Fibroblast of skin of left quadriceps (primary cell): ENCODE data around the gene ABCG8.

Experiments used
- DNase-seq, 2 experiments: peaks; one replicate each; pipeline ENCODE4 v3.0.0-alpha.2; 2013; ENCODE audit warnings: low read depth in 2 of 2

The ABCG8 gene

DNA sequence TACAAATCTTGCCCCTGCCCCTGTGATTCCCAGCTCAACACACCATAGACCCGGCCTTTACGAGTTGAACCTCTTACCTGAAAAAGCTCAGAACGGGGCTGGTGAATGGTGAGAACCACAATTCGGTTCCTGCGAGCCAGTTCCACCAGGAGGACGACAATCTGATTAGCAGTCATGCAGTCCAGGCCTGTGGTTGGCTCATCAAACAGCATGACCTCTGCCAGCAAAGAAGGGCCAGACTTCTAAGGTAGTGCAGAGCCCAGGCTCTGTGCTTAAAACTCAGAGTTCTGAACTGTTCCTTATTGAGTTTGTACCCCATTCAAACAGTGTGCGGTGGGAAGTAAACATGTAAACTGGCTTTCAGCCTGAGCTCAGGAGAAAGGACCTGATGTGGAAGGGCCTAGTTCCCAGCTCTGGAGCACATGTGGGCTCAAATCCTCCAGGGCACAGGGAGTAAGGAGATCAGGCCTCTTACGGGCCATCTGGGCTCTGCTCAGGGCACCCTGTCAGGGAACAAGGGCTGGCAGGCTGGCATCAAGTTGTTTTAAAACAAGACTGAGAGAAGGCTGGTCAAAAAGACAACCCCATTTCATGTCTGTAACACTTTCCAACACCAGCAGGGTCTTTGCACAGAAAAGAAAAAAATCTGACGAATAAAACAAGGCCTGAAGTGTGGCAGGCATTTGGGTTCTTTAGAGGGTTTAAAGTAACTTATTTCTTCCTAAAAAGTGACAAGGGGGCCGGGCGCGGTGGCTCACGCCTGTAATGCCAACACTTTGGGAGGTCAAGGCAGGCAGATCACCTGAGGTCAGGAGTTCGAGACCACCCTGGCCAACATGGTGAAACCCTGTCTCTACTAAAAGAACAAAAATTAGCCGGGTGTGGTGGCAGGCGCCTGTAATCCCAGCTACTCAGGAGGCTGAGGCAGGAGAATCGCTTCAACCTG lies 12.2 kb upstream of the ABCG8 start:
- no peak for DNase-seq

DNA sequence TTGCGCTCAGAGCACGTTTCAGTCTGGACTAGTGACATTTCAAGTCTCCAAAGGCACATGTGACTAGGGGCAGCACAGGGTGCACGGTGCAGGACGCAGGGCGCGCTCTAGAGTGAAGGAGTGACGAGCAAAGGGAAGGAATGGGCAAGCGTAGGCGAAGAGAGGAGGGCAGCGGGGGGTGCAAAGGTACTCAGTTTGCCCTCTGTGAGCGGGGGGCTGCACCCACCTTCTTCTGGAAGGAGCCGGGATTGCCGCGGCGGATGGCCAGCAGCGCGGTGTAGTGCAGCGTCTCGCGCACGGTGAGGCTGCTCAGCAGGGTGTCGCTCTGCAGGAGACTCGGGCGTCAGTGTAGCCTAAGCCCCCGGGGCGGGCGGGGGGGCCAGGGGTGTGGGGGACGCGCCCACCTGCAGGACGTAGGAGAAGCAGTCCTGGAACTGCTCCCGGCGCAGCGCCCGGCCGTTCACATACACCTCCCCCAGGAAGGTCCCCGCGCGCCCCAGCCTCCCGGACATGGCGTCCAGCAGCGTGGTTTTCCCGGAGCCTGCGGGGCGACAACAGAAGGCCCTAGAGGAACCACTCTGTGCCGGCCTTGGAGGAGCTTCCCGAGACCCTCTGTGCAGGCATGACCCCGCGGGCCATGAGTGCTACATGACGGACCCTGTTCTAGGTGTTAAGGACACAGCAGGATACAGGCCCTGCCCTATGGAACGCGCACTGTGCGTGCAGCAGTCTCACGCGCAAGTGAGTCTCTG lies 7.1 kb upstream of the ABCG8 start:
- no peak for DNase-seq

DNA sequence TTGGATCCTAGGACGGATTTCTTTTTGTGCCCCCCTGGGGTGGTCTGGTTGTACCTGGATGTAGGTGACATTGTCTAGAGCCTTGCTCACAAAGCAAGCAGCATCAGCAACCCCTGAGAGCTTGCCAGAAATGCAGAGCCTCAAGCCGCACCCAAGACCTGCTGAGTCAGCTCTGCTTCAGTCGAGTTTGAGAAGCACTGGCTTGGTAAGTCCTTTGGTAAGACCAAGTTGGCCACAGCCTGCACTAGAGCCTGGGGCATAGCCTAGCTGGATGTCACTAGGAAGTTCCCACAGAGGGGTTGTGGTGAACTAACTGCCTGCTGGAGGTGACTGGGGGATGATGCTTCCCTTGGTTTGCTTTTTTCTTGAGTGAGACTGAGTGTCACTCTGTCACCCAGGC lies 6.3 kb upstream of the ABCG8 start:
- no peak for DNase-seq

DNA sequence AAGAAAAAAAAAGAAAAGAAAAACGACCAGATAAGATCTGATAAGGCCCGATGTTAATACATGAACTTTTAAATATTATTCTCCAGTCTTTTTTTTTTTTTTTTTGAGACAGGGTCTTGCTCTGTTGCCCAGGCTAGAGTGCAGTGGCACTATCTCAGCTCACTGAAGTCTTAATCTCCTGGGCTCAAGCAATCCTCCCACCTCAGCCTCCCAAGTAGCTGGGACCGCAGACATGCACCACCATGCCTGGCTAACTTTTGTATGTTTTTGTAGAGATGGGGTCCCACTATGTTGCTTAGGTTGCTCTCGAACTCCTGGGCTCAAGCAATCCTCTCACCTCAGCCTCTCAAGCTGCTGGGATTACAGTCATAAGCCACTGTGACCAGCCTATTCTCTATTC lies 1.7 kb upstream of the ABCG8 start:
- DNase-seq, result no peak

DNA sequence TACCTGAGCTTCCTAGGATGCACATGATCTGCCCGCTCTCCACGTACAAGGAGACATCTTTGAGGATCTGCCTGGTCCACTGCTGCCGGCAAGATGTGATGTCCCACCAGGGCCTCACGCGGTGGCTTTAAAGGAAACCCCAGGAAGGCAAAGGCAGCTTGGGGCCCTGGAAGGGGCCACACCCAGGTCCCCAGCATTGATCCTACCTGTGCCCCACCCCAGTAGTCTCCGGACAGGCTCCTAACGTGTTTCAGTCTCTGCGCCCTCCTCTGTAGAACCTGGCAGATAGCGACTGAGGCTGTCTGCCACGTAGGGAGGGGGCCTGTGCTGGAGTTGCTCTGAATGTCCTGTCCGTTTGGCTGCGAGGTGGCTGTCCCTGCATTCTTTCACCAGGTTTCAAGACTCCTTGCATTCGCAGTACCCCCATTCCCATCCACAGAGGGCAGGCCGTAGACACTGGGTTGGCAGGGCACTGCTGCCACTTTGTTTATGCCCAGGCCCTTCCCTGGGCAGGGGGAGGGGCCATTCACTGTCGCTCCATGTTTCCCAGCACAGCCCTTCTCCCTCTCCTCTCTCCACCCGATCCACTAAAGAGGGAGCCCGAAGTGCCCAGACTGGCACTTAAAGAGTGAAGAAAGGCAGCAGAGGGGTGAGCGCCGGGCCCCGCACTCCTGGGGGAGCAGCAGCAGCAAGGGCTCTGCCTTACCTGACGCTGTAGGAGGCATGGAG lies 776 bp upstream of the ABCG8 start:
- no peak for DNase-seq

DNA sequence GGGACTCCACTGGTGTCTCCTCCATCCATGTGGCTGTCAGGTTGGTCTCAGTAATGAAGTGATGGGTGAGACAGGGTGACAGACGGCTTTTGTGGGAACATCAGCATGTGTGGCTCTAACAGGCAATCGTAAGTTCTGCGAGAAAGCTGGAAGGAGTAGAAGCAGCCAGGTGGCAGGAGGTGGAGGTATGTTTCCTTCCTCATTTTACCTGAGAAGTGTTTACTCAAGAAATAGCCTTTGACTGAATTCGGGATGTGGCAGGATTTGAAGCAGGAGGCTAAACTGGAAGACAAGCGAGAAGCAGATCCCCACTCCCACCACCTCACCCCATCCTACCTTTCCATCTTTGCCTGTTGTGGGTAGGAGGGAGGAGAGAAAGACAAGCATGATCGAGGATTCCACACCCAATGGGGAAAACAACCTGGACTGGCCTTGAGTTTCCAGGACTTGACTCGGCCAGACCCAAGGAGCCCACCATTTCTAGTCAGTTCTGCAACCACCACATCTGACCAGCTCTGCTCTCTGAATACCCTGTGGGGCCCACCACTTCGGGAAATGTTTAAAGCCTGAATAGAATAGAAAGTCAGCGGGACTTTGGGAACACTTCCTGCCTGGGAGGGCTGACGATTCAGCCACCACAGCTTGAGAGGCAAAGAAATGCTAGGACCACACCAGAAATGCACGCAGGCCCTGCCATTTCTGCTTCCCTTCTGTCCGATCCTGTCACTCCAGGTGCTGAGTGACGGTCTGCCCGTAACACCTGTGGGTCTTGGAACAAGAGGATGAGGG lies 1.2 kb downstream of the ABCG8 start:
- no peak for DNase-seq

DNA sequence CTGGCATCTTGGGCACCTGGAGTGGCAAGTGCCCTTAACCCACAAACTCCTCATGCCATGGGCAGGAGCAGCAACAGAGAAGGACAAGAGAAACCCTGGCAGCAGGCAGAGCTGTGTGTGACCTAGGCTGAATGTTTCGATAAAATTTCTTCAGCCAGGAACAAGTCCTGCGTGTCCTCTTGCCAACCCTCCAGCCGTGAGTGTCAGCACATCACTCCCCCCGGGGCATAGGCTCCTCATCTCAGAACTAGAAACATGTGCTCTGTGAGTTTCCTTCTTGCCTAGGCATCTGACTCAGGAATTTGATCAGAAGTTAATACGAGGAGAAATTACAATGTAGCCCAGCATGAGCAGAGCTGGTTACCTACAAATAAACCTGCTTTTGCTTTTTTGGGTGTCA lies 2.2 kb downstream of the ABCG8 start:
- no peak for DNase-seq

DNA sequence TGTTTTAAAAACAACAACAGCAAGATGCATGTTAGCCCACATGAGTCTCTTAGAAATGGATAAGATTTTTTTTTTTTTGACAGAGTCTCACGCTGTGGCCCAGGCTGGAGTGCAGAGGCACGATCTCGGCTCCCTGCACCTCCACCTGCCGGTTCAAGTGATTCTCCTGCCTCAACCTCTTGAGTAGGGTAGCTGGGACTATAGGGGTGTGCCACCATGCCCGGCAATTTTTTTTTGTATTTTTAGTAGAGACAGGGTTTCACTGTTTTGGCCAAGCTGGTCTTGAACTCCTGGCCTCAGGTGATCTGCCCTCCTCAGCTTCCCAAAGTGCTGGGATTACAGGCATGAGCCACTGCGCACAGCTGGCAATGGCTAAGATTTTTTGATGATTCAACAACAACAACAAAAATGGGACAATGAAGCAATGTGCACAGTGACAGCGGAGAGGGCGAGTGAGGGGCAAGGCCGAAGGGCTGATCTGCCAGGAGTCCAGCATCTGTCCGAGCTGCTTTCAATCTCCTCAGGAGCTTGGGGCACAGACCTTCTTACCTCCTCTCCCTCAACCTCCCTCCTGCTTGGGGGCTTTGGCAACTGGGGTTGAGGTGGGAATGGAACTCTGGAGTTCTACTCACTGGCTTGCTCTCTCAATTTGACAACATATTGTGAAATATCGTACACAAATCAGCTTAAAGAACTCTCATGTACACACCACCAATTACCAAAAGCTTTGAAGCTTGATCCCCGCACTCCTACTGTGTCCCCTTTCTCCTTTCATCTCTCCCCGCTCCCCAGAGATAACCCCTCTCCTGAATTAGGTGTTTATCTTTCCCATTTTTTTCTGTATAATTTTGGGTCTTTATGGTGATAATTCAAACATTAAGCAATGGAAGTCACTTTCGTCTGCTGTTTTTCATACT lies 3.4 kb downstream of the ABCG8 start:
- no peak for DNase-seq

DNA sequence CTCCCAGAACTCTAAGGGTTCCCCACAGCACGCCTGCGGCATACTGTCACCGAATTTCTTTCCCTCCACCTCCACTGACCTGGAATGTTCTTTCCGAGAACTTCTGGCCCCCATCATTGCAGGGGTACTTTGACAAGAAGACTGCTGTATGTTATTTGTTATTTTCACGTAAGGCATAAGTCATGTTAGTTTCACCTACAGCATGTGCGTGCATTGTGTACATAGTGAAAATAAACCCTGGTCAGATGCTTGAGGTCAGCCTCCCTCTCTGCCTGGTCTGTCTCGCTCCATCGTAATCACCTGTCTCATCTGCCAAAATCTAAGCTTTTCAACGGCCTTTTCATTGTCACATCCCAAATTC lies 4.1 kb downstream of the ABCG8 start:
- no peak for DNase-seq

DNA sequence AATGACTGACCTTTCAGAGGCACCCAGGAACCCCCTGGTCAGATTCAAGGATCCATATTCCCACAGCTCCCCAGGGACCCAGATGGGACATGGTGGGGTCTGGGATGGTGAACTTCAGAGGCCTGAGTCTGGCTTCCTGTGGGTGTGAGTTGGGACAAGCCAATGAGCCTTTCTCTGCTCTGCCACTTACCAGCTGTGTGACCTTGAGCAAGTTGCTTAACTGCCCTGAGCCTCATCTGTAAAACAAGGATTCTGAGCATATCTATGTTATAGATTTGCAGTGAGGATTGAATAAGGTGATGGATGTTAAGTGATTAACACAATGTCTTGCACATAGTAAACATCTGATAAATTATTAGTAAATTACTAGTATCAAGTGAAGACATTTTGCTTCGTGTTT lies 6.4 kb downstream of the ABCG8 start:
- DNase-seq, result no peak

DNA sequence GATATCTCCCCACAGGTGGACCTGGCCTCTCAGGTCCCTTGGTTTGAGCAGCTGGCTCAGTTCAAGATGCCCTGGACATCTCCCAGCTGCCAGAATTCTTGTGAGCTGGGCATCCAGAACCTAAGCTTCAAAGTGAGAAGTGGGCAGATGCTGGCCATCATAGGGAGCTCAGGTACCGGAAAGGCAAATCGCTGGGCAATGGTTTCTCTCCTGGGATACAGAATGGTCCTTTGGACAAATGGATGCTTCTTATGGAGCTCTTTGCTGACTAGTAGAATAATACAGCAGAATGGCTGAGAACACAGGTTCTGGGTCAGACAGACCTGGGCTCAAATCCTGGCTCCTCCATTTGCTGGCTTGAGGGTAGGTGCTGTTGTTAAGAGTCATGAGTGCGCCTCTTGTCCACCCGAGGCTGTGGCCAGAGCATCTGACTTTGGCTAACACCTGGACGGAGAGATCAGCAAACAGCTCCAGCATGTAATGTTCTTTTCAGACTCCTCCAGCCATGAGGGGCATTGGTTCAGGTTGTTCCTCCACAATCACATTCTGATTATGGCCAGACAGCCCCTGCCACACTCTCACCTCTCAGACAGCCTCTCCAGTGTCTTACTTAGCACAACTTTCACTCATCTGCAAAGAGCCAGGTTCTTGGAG lies 7.5 kb downstream of the ABCG8 start:
- no peak for DNase-seq

DNA sequence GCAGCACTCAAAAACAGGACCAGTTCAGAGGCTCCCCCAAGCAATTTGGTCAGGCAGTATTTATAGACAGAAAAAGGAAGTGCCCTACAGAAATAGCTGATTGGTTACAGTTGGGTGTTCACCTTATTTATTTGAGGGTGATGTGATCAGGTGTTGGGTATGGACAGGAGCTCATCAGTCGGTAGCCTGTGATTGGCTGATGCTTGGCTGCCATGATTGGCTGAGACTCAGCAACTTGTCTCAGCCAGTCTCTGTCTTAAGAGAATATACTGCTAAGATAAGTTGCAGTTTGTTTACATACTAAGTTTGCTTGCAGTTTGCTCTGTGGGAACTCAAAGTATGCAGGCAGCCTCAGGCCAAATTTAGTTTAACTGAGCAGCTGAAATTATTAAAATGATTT lies 9.4 kb downstream of the ABCG8 start:
- no peak for DNase-seq

DNA sequence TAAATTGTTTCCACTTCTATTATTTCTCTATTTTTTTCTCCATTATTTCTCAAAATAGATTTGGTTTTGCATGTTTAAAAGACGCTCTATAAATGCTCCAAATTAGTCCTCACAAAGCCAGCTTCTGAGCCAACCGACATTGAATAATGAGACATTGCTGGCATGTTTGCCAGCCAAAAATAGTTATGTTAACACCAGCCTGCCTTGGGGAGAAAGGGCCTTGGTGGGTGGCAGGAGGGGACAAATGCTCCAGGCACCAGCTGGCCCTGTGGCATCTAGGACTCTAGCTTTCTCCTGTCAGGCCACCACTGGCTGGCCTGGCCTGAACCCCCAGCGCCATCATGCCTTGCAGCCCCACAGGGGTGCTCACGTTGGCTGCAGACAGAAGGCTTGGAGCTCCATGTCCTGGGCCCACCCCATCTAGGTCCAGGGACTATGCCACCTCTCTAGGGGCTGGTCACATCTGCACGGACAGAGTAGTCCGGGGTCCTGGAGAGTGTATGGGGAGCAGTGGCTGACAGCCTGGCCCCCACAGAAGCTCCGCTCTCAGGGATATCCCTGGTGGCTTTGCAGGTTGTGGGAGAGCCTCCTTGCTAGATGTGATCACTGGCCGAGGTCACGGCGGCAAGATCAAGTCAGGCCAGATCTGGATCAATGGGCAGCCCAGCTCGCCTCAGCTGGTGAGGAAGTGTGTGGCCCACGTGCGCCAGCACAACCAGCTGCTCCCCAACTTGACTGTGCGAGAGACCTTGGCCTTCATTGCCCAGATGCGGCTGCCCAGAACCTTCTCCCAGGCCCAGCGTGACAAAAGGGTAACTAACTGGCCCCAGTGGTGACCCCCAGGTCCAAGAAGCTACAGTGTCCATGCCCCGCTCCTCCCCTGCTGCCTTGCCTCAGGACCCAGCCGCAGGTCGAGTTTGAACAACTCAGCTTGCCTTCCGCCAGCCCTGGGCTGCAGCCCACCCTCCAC lies 12.5 kb downstream of the ABCG8 start:
- DNase-seq, result no peak

DNA sequence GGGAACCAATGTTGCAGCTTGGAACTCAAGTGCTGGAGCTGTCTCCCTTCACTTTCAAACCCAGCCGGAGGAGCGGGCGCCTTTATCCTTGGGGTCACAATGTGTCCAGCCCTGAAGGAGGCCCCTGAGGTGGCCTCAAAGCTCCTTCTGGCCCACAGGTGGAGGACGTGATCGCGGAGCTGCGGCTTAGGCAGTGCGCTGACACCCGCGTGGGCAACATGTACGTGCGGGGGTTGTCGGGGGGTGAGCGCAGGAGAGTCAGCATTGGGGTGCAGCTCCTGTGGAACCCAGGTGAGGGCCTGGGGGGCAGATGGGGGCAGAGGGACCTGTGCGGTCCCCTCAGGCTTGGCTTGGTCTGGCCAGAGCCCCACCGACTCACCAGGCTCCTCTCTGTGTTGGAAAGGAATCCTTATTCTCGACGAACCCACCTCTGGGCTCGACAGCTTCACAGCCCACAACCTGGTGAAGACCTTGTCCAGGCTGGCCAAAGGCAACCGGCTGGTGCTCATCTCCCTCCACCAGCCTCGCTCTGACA lies 13.5 kb downstream of the ABCG8 start:
- no peak for DNase-seq

DNA sequence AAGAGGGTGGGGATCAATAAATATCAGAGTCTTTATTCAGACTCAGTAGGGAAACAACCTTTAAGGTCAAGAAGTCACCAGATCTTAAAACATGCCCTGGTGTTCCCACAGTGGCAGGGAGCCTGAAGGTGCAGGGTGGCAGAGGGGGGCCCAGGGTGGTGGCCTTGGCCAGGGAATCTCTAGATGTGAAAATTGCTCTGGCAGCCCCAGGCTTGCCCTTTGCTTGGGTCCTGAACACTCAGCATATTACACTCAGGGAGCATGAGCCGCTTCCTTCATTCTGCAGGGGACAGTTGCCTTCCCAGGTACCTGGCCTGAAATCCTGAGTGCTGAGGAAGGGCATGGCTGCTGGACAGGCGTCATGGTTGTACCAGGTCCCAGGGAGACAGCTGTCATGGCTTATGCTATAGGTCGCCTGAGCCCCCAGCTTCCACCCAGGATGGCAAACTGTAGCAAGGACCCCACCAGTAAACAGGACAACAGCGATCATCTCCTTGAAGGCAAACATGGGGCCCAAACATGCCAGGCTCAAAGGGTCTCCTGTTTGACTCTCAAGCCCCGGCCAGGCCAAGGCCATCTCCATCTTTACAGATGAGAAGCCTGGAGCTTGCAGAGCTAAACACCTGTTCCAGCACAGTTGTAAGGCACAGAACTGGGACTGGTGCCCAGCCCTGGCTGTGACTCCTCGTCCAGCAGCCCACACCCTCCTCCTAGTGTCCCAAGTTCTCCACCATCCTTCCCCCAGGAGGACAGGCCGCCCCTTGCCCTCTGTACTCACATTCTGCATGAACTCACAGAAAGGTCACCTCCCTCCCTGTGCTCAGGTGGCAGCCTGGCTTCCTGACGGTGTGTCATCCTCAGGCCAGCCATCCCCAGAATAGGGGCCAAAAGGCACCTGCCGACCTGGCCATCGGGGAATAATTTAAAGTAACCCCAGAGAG lies 14.6 kb downstream of the ABCG8 start:
- no peak for DNase-seq

DNA sequence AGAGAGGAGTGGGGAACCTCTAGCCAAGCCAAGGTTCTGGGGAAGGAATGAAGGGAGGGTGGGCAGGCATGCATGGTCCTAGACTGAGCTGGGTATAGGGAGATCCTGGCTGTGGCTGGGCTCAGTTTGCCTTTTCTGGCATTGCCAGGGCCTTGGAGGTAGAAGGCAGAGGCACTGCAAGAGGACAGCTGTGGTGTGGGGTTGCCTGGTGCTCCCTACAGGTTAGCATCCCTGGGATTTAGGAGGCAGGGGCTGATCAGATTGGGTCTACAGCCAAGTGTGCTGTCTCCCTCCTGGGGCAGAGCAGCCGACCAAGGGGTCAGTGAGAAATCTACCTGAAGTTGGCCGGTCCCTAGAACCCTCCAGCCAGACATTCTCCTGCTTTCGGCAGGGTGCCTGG lies 15.9 kb downstream of the ABCG8 start:
- no peak for DNase-seq

DNA sequence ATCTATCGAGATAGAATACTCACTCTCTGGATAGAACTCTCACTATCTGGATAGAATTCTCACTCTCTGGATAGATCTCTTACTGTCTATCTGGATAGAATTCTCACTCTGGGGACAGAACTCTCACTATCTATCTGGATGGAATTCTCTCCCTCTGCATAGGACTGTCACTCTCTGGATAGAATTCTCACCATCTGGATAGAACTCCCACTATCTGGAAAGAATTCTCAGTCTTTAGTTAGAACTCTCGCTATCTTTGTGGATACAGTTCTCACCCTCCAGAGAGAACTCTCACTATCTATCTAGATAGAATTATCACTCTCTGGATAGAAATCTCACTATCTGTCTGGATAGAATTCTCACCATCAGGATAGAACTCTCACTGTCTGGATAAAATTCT lies 16.5 kb downstream of the ABCG8 start:
- no peak for DNase-seq

DNA sequence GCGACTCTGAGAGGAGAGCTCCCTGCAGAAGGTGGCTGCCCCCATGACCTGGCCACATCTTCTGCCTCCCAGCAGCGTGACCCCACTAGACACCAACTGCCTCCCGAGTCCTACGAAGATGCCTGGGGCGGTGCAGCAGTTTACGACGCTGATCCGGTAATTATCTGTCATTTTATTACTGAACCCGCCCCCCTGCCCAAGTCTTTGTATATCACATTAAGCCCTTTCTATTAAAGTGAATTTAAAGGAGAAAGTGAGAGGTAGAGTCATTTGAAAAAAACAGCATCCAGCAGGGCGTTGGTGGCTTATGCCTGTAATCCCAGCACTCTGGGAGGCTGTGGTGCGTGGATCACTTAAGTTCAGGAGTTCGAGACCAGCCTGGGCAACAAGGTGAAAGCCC lies 33.4 kb downstream of the ABCG8 start:
- DNase-seq, result no peak
